GM21360 (cell line): ENCODE measurements around the gene SLC15A1.

Experiments
- ATAC-seq: cut with Tn5 transposase; IDR thresholded peaks from one replicate; pipeline ENCODE4 v1.9.1; 2021; ENCODE audit warnings: mild to moderate bottlenecking, moderate library complexity; ENCODE audit not compliant: unreplicated experiment

SLC15A1 gene

GRCh38 chr13:98710521-98710920 is 42.0 kb downstream of the SLC15A1 start:
- ATAC-seq: no peak

DNA sequence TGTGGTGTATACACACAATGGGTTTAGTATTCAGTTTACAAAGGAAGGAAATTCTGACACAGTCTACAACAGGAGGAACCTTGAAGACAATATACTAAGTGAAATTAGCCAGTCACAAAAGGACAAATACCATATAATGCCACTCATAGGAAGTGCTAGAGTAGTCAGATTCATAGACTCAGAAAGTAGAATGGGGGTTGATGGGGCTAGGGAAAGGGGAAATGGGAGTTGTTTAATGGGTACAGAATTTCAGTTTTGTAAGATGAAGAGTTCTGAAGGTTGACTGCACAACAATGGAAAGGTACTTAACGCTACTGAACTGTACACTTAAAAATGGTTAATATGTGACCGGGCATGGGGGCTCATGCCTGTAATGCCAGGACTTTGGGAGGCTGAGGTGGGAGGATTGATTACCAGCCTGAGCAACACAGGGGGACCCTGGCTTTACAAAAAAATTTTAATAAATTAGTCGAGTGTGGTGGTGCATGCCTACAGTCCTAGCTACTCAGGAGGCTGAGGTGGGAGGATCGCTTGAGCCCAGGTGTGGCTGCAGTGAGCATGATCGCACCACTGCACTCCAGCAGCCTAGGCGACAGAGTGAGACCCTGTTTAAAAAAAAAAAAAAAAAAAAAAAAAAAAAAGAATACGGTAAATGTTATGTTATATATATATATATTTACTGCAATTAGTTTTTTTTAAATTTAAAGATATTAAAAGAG is 45.0 kb downstream of the SLC15A1 start:
- ATAC-seq: peak; percentile 74

- peak; percentile 47 for ATAC-seq
These were observed 45.9 kb downstream of the SLC15A1 start for GRCh38 chr13:98706446-98707110.

DNA sequence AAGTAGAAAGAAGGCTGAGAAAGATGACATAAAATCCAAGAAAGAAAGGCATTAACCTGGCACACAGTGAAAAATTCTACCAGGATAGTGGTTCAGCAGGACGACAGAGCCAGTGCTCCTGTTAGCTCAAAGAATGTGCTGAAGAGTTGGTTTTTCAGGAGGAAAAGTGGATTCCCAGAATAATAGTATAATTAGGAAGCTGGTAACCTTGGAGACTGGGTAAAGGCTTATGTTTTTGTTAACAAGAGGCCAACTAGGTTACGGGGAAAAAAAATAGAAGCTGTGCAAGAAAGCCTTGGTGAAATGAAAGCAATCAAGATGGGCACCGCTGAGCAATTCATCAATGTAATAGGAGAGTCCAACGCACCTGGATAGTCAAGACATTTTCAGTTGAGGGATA is 54.7 kb downstream of the SLC15A1 start:
- ATAC-seq: no peak

GRCh38 chr13:98693756-98694155 is 58.7 kb downstream of the SLC15A1 start:
- ATAC-seq: no peak

DNA sequence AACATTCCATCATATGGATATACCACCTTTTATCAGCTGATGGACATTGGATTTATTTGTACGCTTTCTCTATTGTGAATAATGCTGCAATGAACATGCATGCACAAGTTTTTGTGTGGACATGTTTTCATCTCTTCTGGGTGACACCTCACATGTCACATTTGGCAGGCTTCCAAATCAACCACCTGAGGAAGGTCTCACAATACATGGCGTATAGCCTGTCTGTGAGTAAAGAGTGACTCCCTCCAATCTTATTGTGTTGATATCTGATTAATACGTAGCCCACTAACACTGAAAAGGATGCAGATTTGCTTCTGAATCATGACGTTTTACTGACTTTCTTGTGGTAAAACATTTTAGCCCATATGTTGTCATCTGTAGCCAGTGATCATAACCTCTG is 61.1 kb downstream of the SLC15A1 start:
- ATAC-seq: no peak

DNA sequence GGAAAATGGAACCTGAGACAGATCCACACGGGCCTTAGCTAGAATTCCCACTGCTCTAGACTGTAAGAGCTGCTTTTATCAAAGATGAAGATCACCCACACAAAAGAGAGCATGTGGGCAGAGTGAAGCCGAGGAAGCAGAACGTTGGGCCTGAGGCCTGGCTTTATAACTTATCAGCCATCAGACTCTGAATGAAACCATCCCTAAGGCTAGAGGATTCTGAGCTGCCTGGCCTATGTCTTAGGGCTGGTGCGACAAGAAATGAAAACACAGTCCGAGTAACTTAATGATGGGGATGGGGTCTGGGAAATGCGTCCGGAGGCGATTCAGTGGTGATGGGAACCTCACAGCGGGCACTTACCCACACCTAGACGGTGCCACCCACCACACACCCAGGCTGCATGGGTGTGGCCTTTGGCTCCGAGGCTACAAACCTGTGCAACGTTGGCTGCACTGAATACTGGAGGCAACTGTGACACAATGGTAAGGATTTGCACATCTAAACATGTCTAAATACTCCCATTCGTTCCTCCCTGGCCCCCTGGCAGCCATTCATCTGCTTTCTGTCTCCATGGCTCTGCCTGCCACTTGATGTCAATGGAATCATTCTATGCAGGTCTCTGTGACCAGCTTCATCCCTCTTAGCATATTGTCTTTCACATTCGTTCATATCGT is 62.0 kb downstream of the SLC15A1 start:
- ATAC-seq: no peak

DNA sequence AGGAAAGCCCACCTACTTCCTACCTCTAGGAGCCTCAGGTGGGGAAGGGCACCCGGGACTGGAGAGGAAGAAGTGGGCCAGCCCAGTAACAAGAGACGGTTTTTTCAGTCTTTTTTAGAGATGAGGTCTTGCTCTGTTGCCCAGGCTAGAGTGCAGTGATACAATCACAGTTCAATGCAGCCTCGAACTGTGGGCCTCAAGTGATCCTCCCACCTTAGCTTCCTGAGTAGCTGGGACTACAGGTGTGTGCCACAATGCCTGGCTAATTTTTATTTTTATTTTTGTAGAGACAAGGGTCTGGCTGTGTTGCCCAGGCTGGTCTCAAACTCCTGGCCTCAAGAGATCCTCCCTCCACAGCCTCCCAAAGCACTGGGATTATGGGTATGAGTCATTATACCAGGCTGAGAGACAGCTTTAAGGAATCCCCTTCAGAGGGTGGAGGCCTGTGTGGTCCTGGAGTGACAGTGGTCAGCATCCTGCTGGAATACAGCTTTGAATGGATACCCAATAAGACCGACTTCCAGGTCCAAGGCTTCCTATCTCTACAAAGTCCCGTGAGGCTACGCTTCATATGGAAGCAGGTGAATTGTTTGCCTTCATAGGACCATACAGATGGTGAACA is 63.0 kb downstream of the SLC15A1 start:
- ATAC-seq: no peak

DNA sequence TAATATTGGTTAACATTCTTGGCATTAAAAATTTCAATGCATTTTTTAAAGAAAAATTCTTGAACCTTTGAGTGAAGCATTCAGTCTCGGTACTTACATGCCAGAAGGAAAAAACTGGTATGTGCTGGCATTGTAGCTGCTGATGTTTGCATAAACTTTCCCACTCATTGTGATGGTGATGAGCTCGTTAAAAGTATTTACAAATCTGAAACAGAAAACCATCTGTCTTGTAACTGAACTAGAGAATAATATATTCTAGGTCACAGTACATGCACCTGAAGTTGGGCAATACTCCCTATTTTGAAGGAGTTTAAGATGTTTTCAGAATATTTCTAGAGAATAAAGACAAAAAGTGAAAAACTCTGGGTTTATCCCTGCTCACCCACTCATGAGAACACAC is 64.1 kb downstream of the SLC15A1 start:
- ATAC-seq: no peak

- no peak for ATAC-seq
These were observed 65.2 kb downstream of the SLC15A1 start for GRCh38 chr13:98687319-98687718.

DNA sequence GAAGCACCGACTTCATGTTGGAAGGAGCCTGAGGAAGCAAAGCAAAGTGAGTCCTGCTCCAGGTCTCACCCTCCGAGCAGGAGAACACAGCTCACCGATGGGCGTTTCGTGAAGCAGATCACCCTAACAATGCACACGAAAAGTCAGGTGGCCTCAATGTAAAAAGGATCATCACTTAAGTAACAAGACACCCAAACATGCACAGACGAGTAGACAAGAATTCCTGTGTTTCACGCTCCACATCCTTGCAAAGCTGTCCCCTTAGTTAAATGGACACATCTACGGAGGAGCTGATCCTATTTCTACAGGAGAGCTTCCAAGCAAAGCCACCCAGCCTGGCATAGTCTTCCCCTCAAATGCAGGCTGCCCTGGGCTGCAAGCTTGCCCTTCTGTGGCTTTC is 66.2 kb downstream of the SLC15A1 start:
- no peak for ATAC-seq

- no peak for ATAC-seq
These were observed 67.3 kb downstream of the SLC15A1 start for GRCh38 chr13:98685146-98685545.

- ATAC-seq: no peak
These were observed 71.4 kb downstream of the SLC15A1 start for GRCh38 chr13:98681049-98681448.

DNA sequence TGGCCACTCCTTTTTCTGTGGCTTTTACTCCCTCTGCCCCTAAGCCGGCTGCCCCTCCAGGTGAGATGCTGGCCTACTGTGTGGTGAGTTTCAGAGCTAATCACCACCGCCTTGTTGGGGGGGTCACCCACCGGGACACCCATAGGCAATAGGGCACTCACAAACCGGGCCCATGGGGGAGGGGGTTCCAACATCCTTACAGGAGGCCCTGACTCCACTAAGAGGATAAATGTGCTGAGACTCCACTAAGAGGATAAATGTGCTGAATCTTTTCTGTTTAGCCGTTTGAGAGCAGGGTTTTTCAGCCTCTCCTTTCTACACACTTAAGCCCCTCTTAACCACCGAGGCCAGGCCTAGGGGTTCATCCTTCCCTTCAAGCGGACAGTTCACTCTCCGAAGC is 73.7 kb downstream of the SLC15A1 start:
- no peak for ATAC-seq

- no peak for ATAC-seq
These were observed 75.1 kb downstream of the SLC15A1 start for GRCh38 chr13:98677398-98677797.

DNA sequence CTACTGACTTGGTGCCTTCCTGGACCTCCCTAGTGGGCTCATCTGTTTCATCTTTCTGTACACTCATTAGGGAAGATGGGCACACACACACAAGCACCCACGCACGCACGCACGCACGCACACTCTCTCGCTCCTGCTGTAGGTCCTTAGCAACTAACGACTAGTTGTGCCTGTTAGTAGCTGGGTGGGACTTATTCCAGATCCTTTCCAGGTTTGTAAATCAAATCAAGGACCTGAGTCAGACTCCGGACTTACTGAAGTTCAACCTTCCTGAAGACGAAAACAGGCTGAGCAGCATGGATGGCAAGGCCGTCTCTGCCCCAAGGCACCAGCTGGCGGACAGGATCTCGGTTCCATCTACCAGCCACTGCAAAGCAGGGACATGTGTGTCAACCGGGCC is 76.2 kb downstream of the SLC15A1 start:
- ATAC-seq: no peak

- ATAC-seq: no peak
These were observed 76.6 kb downstream of the SLC15A1 start for GRCh38 chr13:98675837-98676236.

- ATAC-seq: no peak
These were observed 77.4 kb downstream of the SLC15A1 start for GRCh38 chr13:98675066-98675465.

- peak; percentile 73 for ATAC-seq
These were observed 79.4 kb downstream of the SLC15A1 start for GRCh38 chr13:98672947-98673613.

DNA sequence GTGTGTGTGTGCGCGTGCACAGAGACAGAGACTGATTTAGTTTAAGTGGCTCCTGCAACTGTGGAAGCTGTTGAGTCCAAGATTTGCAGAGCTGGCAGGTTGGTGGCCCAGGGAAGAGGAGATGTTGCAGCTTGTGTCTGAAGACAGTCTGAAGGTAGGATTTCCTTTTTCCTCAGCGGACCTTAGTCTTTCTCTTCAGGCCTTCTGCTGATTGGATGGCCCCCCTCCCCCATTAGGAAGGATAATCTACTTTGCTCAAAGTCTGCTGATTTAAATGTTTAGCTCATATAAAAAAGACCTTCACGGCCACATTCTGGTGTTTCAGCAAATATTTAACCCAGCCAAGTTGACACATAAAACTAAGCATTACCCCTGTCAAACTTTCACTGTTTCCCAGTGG is 84.3 kb downstream of the SLC15A1 start:
- ATAC-seq: no peak

- no peak for ATAC-seq
These were observed 86.9 kb downstream of the SLC15A1 start for GRCh38 chr13:98665638-98665995.
